Measurements from ENCODE around the gene XCR1. TPM values are rescaled to one million over a fixed set of nuclear protein-coding genes. Genes with fewer than 3 reads are reported as not detected.

Gene XCR1
- total RNA-seq, 1 experiment from 2014 or later: 0.02 TPM

DNA sequence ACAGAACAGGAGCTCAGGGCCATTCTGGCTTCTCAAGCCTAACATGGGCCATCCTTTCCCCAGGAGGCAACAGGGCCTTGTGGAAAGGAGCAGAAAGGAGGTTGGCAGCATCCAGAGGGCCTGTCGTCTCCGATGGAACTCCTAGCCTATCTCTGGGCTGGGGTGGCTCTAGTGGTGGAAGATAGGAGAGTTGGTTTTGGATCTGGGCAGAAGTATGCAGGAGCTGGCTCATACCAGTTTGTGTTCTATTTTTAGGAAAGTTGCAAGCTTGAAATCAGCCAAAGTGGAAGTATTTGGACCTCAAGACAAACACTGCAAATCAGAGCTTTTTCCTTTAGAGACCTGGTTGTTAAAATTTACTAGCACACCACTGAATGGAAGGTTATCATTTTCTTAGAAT, 35.4 kb upstream of the XCR1 start (continued):
- TF ChIP-seq, protein P1, sequence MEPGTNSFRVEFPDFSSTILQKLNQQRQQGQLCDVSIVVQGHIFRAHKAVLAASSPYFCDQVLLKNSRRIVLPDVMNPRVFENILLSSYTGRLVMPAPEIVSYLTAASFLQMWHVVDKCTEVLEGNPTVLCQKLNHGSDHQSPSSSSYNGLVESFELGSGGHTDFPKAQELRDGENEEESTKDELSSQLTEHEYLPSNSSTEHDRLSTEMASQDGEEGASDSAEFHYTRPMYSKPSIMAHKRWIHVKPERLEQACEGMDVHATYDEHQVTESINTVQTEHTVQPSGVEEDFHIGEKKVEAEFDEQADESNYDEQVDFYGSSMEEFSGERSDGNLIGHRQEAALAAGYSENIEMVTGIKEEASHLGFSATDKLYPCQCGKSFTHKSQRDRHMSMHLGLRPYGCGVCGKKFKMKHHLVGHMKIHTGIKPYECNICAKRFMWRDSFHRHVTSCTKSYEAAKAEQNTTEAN (CRISPR knock-in tag; IDR thresholded peaks at IDR 0.05): no peak
- TF ChIP-seq AFF4 (CRISPR knock-in tag; IDR thresholded peaks at IDR 0.05; ENCODE audit: borderline replicate concordance): no peak
- TF ChIP-seq TCF7 (CRISPR knock-in tag; IDR thresholded peaks at IDR 0.05; ENCODE audit: low read depth): no peak
- TF ChIP-seq FOXP1 (CRISPR knock-in tag; IDR thresholded peaks at IDR 0.05; ENCODE audit: borderline replicate concordance): no peak
- TF ChIP-seq ESRRA (CRISPR knock-in tag; IDR thresholded peaks at IDR 0.05; ENCODE audit: borderline replicate concordance): no peak
- no peak for TF ChIP-seq JAZF1 (CRISPR knock-in tag; IDR thresholded peaks at IDR 0.05)
- TF ChIP-seq, protein P2, sequence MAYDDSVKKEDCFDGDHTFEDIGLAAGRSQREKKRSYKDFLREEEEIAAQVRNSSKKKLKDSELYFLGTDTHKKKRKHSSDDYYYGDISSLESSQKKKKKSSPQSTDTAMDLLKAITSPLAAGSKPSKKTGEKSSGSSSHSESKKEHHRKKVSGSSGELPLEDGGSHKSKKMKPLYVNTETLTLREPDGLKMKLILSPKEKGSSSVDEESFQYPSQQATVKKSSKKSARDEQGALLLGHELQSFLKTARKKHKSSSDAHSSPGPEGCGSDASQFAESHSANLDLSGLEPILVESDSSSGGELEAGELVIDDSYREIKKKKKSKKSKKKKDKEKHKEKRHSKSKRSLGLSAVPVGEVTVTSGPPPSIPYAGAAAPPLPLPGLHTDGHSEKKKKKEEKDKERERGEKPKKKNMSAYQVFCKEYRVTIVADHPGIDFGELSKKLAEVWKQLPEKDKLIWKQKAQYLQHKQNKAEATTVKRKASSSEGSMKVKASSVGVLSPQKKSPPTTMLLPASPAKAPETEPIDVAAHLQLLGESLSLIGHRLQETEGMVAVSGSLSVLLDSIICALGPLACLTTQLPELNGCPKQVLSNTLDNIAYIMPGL (CRISPR knock-in tag; IDR thresholded peaks at IDR 0.05): no peak

- Mint-ChIP-seq H3K4me3 (no peak overlapping the region), H3K36me3 (no peaks in the 10 kb centered on the region), H3K4me1 (no peaks in the 10 kb centered on the region), H3K27ac (no peak overlapping the region), H3K27me3 (ENCODE audit: low read depth) (no peaks in the 10 kb centered on the region), H3K9me3 (no peaks in the 10 kb centered on the region)
- no peak for TF ChIP-seq AFF4 (CRISPR knock-in tag; IDR thresholded peaks at IDR 0.05; ENCODE audit: borderline replicate concordance)
- TF ChIP-seq MYBL2 (CRISPR knock-in tag; IDR thresholded peaks at IDR 0.05): no peak
- TF ChIP-seq ZNF425 (CRISPR knock-in tag; conservative IDR thresholded peaks at IDR 0.05): no peak
- no peak for TF ChIP-seq SP1 (CRISPR knock-in tag; conservative IDR thresholded peaks at IDR 0.05)
- no peak for TF ChIP-seq ZNF416 (CRISPR knock-in tag; IDR thresholded peaks at IDR 0.05)
- TF ChIP-seq ATF1 (CRISPR knock-in tag; IDR thresholded peaks at IDR 0.05): no peak
- TF ChIP-seq ZNF263 (CRISPR knock-in tag; IDR thresholded peaks at IDR 0.05; ENCODE audit: low read depth): no peak
- TF ChIP-seq, protein P3, sequence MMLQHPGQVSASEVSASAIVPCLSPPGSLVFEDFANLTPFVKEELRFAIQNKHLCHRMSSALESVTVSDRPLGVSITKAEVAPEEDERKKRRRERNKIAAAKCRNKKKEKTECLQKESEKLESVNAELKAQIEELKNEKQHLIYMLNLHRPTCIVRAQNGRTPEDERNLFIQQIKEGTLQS (CRISPR knock-in tag; conservative IDR thresholded peaks at IDR 0.05): no peak
- no peak for TF ChIP-seq MAX (CRISPR knock-in tag; IDR thresholded peaks at IDR 0.05)
- TF ChIP-seq USF1 (CRISPR knock-in tag; IDR thresholded peaks at IDR 0.05): no peak
- no peak for TF ChIP-seq SMAD4 (CRISPR knock-in tag; IDR thresholded peaks at IDR 0.05)
- TF ChIP-seq MXD4 (CRISPR knock-in tag; IDR thresholded peaks at IDR 0.05; ENCODE audit: borderline replicate concordance): no peak
- TF ChIP-seq NFYB (CRISPR knock-in tag; conservative IDR thresholded peaks at IDR 0.05; ENCODE audit: low read depth): no peak
- no peak for TF ChIP-seq CBFB (CRISPR knock-in tag; IDR thresholded peaks at IDR 0.05; ENCODE audit: low read depth)
- TF ChIP-seq IRF1 (CRISPR knock-in tag; IDR thresholded peaks at IDR 0.05): no peak
- TF ChIP-seq TEAD1 (CRISPR knock-in tag; IDR thresholded peaks at IDR 0.05): no peak
- POLR2A ChIA-PET: no interaction called here
- no peak for DNase-seq (ENCODE audit: low spot score)
- CTCF ChIA-PET: no interaction called here
- ATAC-seq: no peak
Measured at GRCh38 chr3:46061887-46062286, 34.6 kb upstream of the XCR1 start.
